Neural cell (in vitro differentiated cells): ENCODE measurements around the gene EPC2. TPM values are rescaled to one million over a fixed set of nuclear protein-coding genes. Genes with fewer than 3 reads are reported as not detected.

Source experiments
- H2AFZ ChIP-seq: fragments of 200-600, 300-800 bp; sonication (generic), shearing (Covaris generic); 2 replicates; pipeline ENCODE4 v1.6.0; 2014; ENCODE audit warnings: low read depth, mild to moderate bottlenecking, antibody characterized with exemption, low read length, moderate library complexity
- H3F3A ChIP-seq: fragments of 200-600 bp; shearing (Covaris generic); 2 replicates; pipeline ENCODE4 v1.6.1; 2016; ENCODE audit warnings: mild to moderate bottlenecking, moderate library complexity, mixed read lengths, antibody characterized with exemption, low read length; ENCODE audit not compliant: insufficient read depth, poor library complexity, severe bottlenecking
- H3K27ac ChIP-seq: fragments of 200-600, 300-800 bp; sonication (generic), shearing (Covaris generic); 2 replicates; pipeline ENCODE4 v1.5.1; 2014; ENCODE audit warnings: mild to moderate bottlenecking, low read length, moderate library complexity
- H3K27me3 ChIP-seq: fragments of 300-800, 200-600 bp; sonication (generic), shearing (Covaris generic); 2 replicates; pipeline ENCODE4 v1.6.0; 2014; ENCODE audit warnings: mild to moderate bottlenecking, low read depth, low read length, moderate library complexity; ENCODE audit not compliant: insufficient read depth
- H3K36me3 ChIP-seq: fragments of 300-800, 200-600 bp; sonication (generic), shearing (Covaris generic); 2 replicates; pipeline ENCODE4 v1.5.1; 2014; ENCODE audit warnings: mild to moderate bottlenecking, antibody characterized with exemption, low read length, moderate library complexity; ENCODE audit not compliant: insufficient read depth
- H3K4me2 ChIP-seq: fragments of 300-800, 200-600 bp; sonication (generic), shearing (Covaris generic); 2 replicates; pipeline ENCODE4 v1.6.0; 2014; ENCODE audit warnings: mild to moderate bottlenecking, low read length
- H3K4me3 ChIP-seq: fragments of 300-800, 200-600 bp; sonication (generic), shearing (Covaris generic); 2 replicates; pipeline ENCODE4 v1.5.1; 2014; ENCODE audit warnings: mild to moderate bottlenecking, low read length, moderate library complexity
- H3K79me2 ChIP-seq: fragments of 200-600 bp; shearing (Covaris generic); replicated peaks from 2 replicates; pipeline ENCODE4 v1.6.0; 2014; ENCODE audit warnings: mild to moderate bottlenecking, low read length, moderate library complexity; ENCODE audit not compliant: insufficient read depth
- H3K9ac ChIP-seq: fragments of 300-800, 200-600 bp; sonication (generic), shearing (Covaris generic); 2 replicates; pipeline ENCODE4 v1.6.1; 2016; ENCODE audit warnings: mild to moderate bottlenecking, low read length, mixed read lengths
- H3K9me2 ChIP-seq: fragments of 200-600 bp; shearing (Covaris generic); 2 replicates; pipeline ENCODE4 v1.6.1; 2016; ENCODE audit warnings: mild to moderate bottlenecking, low read length, mixed read lengths; ENCODE audit not compliant: insufficient read depth
- H3K9me3 ChIP-seq: fragments of 200-600, 300-800 bp; sonication (generic), shearing (Covaris generic); 2 replicates; pipeline ENCODE4 v1.6.1; 2016; ENCODE audit warnings: mild to moderate bottlenecking, mixed run types, low read length, moderate library complexity, mixed read lengths
- H4K20me1 ChIP-seq: fragments of 200-600 bp; shearing (Covaris generic); 2 replicates; pipeline ENCODE4 v1.6.1; 2016; ENCODE audit warnings: mild to moderate bottlenecking, mixed run types; ENCODE audit not compliant: insufficient read depth
- CTCF ChIP-seq: fragments of 450-650 bp; IDR thresholded peaks from 2 replicates; pipeline ENCODE4 v1.5.1; 2014; ENCODE audit warnings: antibody characterized with exemption, mild to moderate bottlenecking, moderate library complexity; ENCODE audit not compliant: poor library complexity, severe bottlenecking
- EP300 ChIP-seq: fragments of 450-650 bp; conservative IDR thresholded peaks from 2 replicates; pipeline ENCODE4 v1.6.1; 2014; ENCODE audit warnings: antibody characterized with exemption, mild to moderate bottlenecking, moderate library complexity; ENCODE audit not compliant: poor library complexity, severe bottlenecking
- EZH2 ChIP-seq: fragments of 200-600, 300-800 bp; shearing (Covaris generic), sonication (generic); IDR thresholded peaks from 2 replicates; pipeline ENCODE4 v1.6.1; 2014; ENCODE audit warnings: antibody characterized with exemption, low read length, borderline replicate concordance, mild to moderate bottlenecking; ENCODE audit not compliant: insufficient read depth, poor library complexity, severe bottlenecking
- MXI1 ChIP-seq: fragments of 450-650 bp; conservative IDR thresholded peaks from 2 replicates; pipeline ENCODE4 v1.6.1; 2014; ENCODE audit warnings: antibody characterized with exemption, mild to moderate bottlenecking; ENCODE audit not compliant: poor library complexity, severe bottlenecking
- POLR2AphosphoS5 ChIP-seq: IDR thresholded peaks from 2 replicates; pipeline ENCODE4 v1.6.1; 2012
- RAD21 ChIP-seq: fragments of 450-650 bp; conservative IDR thresholded peaks from 2 replicates; pipeline ENCODE4 v1.6.1; 2014; ENCODE audit warnings: antibody characterized with exemption, mild to moderate bottlenecking, moderate library complexity
- SMC3 ChIP-seq: fragments of 450-650 bp; conservative IDR thresholded peaks from 2 replicates; pipeline ENCODE4 v1.6.1; 2014; ENCODE audit warnings: antibody characterized with exemption, mild to moderate bottlenecking, moderate library complexity; ENCODE audit not compliant: poor library complexity
- TAF1 ChIP-seq: IDR thresholded peaks from 2 replicates; pipeline ENCODE4 v1.6.1; 2012; ENCODE audit warnings: low read depth
- polyA plus RNA-seq: library from polyadenylated mRNA; depleted of rRNA; stranded (reverse); fragments of >200 nt; gene quantifications from 2 replicates; pipeline ENCODE4 v1.2.3, GENCODE V29; 2014
- TF ChIP-seq, protein P1 (sequence below): IDR thresholded peaks from 2 replicates; pipeline ENCODE4 v1.6.1; 2012; ENCODE audit warnings: borderline replicate concordance

EPC2 gene
- polyA plus RNA-seq, 1 donor from 2014 or later, result 43.9 TPM

- Histone ChIP-seq H4K20me1 (peaks cover 3% of the 10 kb centered on the region), H3K27me3 (peaks cover 4% of the 10 kb centered on the region), H3K27ac (peak overlapping the region; percentile 96), H3K9me2 (no peaks in the 10 kb centered on the region), H2AFZ (no peak overlapping the region), H3F3A (peaks cover 4% of the 10 kb centered on the region), H3K4me3 (peak overlapping the region; percentile 82), H3K36me3 (no peaks in the 10 kb centered on the region), H3K79me2 (peaks cover 44% of the 10 kb centered on the region), H3K4me2 (no peak overlapping the region), H3K9me3 (no peaks in the 10 kb centered on the region), H3K9ac (peak overlapping the region; percentile 92)
- TF ChIP-seq MXI1 (no peak), TAF1 (peak; percentile 33), RAD21 (peak; percentile 58), SMC3 (peak; percentile 54), EZH2 (no peak), CTCF (peak; percentile 66), EP300 (peak; percentile 10), POLR2AphosphoS5 (peak; percentile 74)
- TF ChIP-seq, protein P1, sequence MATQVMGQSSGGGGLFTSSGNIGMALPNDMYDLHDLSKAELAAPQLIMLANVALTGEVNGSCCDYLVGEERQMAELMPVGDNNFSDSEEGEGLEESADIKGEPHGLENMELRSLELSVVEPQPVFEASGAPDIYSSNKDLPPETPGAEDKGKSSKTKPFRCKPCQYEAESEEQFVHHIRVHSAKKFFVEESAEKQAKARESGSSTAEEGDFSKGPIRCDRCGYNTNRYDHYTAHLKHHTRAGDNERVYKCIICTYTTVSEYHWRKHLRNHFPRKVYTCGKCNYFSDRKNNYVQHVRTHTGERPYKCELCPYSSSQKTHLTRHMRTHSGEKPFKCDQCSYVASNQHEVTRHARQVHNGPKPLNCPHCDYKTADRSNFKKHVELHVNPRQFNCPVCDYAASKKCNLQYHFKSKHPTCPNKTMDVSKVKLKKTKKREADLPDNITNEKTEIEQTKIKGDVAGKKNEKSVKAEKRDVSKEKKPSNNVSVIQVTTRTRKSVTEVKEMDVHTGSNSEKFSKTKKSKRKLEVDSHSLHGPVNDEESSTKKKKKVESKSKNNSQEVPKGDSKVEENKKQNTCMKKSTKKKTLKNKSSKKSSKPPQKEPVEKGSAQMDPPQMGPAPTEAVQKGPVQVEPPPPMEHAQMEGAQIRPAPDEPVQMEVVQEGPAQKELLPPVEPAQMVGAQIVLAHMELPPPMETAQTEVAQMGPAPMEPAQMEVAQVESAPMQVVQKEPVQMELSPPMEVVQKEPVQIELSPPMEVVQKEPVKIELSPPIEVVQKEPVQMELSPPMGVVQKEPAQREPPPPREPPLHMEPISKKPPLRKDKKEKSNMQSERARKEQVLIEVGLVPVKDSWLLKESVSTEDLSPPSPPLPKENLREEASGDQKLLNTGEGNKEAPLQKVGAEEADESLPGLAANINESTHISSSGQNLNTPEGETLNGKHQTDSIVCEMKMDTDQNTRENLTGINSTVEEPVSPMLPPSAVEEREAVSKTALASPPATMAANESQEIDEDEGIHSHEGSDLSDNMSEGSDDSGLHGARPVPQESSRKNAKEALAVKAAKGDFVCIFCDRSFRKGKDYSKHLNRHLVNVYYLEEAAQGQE, result no peak
These were observed 460 bp downstream of the EPC2 start for GRCh38 chr2:148644883-148645538.

GRCh38 chr2:148645539-148646230, 1.1 kb downstream of the EPC2 start:
- no peak overlapping the region for H3K4me2 ChIP-seq
- peaks cover 3% of the 10 kb centered on the region for H4K20me1 ChIP-seq
- peaks cover 51% of the 10 kb centered on the region for H3K79me2 ChIP-seq
- H3K27me3 ChIP-seq, result peaks cover 4% of the 10 kb centered on the region
- H3F3A ChIP-seq, result peaks cover 4% of the 10 kb centered on the region
- H3K9ac ChIP-seq, result peak overlapping the region; percentile 83
- H3K36me3 ChIP-seq, result no peaks in the 10 kb centered on the region
- TF ChIP-seq CTCF, result no peak
- TF ChIP-seq TAF1, result peak; percentile 33
- peak; percentile 61 for TF ChIP-seq MXI1
- no peak for TF ChIP-seq EZH2
- TF ChIP-seq POLR2AphosphoS5, result peak; percentile 58
- no peak for TF ChIP-seq EP300
- peak; percentile 27 for TF ChIP-seq RAD21
- TF ChIP-seq, protein P1, result peak; percentile 22
- TF ChIP-seq SMC3, result peak; percentile 27
- H3K9me2 ChIP-seq, result no peaks in the 10 kb centered on the region
- peak overlapping the region; percentile 96 for H3K27ac ChIP-seq
- H3K9me3 ChIP-seq, result no peaks in the 10 kb centered on the region
- H3K4me3 ChIP-seq, result peak overlapping the region; percentile 82
- H2AFZ ChIP-seq, result no peak overlapping the region
